Measurements from ENCODE around the gene ZSWIM3. TPM values are rescaled to one million over a fixed set of nuclear protein-coding genes. Genes with fewer than 3 reads are reported as not detected.

The ZSWIM3 gene
- total and polyA plus RNA-seq, 2 of the 13 experiments (the other 11 are each of a cell fraction or from before 2014, with no cell fraction given), result 5.2 to 5.8 TPM

DNA sequence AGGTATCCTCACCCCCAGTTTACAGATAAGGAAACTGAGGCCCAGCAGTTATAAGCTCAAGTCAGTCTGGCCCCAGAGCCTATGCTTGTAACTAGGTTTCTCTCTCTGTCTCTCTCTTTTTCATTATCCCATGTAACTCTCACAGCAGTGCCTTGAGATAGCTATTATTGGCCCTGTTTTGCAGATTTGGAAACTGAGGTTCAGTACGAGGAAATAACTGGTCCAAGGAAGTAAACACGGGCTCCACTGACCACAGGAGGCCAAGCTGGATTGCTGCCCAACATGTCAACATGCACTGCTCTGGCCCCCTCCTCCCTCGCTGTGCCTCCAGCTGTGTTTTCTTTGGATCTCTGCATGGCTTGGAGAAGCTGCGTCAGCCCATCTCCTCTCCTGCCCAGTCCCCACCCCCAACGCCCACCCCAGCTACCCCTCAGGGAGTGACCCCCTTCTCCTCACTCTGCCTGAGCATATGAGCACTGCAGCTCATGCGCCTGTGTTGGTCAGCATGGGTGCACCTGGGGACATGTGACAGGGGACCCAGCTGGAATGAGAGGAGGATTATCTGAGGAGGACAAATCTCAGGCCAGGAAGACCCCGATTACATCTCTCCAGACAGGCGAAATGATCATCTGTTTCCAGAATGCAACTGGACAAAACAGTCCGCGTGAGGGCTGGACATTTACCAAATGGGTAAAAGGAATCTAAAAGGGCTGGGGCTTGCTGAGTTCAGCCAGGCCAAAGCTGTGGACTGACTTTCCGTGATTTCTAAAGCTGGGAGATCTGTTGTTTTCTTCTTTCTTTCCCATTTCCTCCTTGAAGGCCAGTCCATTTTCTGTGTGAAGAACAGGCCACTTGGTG, 62.4 kb downstream of the ZSWIM3 start (continued):
- TF ChIP-seq, protein P1, sequence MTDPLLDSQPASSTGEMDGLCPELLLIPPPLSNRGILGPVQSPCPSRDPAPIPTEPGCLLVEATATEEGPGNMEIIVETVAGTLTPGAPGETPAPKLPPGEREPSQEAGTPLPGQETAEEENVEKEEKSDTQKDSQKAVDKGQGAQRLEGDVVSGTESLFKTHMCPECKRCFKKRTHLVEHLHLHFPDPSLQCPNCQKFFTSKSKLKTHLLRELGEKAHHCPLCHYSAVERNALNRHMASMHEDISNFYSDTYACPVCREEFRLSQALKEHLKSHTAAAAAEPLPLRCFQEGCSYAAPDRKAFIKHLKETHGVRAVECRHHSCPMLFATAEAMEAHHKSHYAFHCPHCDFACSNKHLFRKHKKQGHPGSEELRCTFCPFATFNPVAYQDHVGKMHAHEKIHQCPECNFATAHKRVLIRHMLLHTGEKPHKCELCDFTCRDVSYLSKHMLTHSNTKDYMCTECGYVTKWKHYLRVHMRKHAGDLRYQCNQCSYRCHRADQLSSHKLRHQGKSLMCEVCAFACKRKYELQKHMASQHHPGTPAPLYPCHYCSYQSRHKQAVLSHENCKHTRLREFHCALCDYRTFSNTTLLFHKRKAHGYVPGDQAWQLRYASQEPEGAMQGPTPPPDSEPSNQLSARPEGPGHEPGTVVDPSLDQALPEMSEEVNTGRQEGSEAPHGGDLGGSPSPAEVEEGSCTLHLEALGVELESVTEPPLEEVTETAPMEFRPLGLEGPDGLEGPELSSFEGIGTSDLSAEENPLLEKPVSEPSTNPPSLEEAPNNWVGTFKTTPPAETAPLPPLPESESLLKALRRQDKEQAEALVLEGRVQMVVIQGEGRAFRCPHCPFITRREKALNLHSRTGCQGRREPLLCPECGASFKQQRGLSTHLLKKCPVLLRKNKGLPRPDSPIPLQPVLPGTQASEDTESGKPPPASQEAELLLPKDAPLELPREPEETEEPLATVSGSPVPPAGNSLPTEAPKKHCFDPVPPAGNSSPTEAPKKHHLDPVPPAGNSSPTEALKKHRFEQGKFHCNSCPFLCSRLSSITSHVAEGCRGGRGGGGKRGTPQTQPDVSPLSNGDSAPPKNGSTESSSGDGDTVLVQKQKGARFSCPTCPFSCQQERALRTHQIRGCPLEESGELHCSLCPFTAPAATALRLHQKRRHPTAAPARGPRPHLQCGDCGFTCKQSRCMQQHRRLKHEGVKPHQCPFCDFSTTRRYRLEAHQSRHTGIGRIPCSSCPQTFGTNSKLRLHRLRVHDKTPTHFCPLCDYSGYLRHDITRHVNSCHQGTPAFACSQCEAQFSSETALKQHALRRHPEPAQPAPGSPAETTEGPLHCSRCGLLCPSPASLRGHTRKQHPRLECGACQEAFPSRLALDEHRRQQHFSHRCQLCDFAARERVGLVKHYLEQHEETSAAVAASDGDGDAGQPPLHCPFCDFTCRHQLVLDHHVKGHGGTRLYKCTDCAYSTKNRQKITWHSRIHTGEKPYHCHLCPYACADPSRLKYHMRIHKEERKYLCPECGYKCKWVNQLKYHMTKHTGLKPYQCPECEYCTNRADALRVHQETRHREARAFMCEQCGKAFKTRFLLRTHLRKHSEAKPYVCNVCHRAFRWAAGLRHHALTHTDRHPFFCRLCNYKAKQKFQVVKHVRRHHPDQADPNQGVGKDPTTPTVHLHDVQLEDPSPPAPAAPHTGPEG (CRISPR knock-in tag; IDR thresholded peaks at IDR 0.05), result no peak
- TF ChIP-seq NFYC (CRISPR knock-in tag; IDR thresholded peaks at IDR 0.05) (no peak), ZBTB20 (CRISPR knock-in tag; IDR thresholded peaks at IDR 0.05; ENCODE audit: borderline replicate concordance, low read depth) (0 out of 2 replicates have a peak, but pooled peaks have one; percentile 32), ZNF790 (CRISPR knock-in tag; IDR thresholded peaks at IDR 0.05; ENCODE audit: borderline replicate concordance) (no peak), FOXP1 (IDR thresholded peaks at IDR 0.05) (no peak), FOXP1 (CRISPR knock-in tag; IDR thresholded peaks at IDR 0.05) (peak; percentile 65), PCBP1 (IDR thresholded peaks at IDR 0.05; ENCODE audit: borderline replicate concordance, low read depth, low read length) (no peak), ZFYVE20 (CRISPR knock-in tag; IDR thresholded peaks at IDR 0.05; ENCODE audit: borderline replicate concordance, low read depth) (no peak), RXRB (CRISPR knock-in tag; IDR thresholded peaks at IDR 0.05; ENCODE audit: borderline replicate concordance) (peak; percentile 59; the same call in 1 of the 2 replicates), EHMT2 (IDR thresholded peaks at IDR 0.05; ENCODE audit: borderline replicate concordance, low read depth, low read length) (no peak), GZF1 (CRISPR knock-in tag; IDR thresholded peaks at IDR 0.05) (no peak)
- TF ChIP-seq, protein P2, sequence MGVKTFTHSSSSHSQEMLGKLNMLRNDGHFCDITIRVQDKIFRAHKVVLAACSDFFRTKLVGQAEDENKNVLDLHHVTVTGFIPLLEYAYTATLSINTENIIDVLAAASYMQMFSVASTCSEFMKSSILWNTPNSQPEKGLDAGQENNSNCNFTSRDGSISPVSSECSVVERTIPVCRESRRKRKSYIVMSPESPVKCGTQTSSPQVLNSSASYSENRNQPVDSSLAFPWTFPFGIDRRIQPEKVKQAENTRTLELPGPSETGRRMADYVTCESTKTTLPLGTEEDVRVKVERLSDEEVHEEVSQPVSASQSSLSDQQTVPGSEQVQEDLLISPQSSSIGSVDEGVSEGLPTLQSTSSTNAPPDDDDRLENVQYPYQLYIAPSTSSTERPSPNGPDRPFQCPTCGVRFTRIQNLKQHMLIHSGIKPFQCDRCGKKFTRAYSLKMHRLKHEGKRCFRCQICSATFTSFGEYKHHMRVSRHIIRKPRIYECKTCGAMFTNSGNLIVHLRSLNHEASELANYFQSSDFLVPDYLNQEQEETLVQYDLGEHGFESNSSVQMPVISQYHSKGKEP (CRISPR knock-in tag; IDR thresholded peaks at IDR 0.05), result no peak
- TF ChIP-seq, protein P3, sequence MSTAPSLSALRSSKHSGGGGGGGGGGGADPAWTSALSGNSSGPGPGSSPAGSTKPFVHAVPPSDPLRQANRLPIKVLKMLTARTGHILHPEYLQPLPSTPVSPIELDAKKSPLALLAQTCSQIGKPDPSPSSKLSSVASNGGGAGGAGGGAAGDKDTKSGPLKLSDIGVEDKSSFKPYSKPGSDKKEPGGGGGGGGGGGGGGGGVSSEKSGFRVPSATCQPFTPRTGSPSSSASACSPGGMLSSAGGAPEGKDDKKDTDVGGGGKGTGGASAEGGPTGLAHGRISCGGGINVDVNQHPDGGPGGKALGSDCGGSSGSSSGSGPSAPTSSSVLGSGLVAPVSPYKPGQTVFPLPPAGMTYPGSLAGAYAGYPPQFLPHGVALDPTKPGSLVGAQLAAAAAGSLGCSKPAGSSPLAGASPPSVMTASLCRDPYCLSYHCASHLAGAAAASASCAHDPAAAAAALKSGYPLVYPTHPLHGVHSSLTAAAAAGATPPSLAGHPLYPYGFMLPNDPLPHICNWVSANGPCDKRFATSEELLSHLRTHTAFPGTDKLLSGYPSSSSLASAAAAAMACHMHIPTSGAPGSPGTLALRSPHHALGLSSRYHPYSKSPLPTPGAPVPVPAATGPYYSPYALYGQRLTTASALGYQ (CRISPR knock-in tag; IDR thresholded peaks at IDR 0.05), result peak; percentile 71; the same call in 1 of the 2 replicates
- TF ChIP-seq, protein P4, sequence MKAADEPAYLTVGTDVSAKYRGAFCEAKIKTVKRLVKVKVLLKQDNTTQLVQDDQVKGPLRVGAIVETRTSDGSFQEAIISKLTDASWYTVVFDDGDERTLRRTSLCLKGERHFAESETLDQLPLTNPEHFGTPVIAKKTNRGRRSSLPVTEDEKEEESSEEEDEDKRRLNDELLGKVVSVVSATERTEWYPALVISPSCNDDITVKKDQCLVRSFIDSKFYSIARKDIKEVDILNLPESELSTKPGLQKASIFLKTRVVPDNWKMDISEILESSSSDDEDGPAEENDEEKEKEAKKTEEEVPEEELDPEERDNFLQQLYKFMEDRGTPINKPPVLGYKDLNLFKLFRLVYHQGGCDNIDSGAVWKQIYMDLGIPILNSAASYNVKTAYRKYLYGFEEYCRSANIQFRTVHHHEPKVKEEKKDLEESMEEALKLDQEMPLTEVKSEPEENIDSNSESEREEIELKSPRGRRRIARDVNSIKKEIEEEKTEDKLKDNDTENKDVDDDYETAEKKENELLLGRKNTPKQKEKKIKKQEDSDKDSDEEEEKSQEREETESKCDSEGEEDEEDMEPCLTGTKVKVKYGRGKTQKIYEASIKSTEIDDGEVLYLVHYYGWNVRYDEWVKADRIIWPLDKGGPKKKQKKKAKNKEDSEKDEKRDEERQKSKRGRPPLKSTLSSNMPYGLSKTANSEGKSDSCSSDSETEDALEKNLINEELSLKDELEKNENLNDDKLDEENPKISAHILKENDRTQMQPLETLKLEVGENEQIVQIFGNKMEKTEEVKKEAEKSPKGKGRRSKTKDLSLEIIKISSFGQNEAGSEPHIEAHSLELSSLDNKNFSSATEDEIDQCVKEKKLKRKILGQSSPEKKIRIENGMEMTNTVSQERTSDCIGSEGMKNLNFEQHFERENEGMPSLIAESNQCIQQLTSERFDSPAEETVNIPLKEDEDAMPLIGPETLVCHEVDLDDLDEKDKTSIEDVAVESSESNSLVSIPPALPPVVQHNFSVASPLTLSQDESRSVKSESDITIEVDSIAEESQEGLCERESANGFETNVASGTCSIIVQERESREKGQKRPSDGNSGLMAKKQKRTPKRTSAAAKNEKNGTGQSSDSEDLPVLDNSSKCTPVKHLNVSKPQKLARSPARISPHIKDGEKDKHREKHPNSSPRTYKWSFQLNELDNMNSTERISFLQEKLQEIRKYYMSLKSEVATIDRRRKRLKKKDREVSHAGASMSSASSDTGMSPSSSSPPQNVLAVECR (CRISPR knock-in tag; IDR thresholded peaks at IDR 0.05; ENCODE audit: borderline replicate concordance), result peak; percentile 67; the same call in 1 of the 2 replicates

All from HepG2 (cell line).